Measurements from ENCODE around the gene WSCD2.

The WSCD2 gene

DNA sequence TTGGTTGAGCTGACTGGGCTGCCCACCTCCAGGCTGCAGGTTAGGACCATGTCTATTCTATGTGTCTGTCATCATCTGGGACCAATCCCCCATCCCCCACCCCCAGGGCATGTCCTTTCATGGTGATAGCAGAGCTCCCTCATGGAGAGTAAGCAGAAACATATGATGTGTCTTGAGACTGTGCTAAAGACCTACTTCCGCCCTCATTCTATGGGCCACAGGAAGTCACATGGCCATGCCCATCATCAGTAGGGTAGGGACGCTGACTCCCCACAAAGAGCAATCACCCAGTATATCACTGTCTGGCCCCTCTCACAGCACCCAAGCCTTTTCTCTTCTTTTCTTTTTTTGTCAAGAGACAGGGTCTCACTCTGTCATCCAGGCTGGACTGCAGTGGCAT lies 110.3 kb downstream of the WSCD2 start:
- DNase-seq = no peak

DNA sequence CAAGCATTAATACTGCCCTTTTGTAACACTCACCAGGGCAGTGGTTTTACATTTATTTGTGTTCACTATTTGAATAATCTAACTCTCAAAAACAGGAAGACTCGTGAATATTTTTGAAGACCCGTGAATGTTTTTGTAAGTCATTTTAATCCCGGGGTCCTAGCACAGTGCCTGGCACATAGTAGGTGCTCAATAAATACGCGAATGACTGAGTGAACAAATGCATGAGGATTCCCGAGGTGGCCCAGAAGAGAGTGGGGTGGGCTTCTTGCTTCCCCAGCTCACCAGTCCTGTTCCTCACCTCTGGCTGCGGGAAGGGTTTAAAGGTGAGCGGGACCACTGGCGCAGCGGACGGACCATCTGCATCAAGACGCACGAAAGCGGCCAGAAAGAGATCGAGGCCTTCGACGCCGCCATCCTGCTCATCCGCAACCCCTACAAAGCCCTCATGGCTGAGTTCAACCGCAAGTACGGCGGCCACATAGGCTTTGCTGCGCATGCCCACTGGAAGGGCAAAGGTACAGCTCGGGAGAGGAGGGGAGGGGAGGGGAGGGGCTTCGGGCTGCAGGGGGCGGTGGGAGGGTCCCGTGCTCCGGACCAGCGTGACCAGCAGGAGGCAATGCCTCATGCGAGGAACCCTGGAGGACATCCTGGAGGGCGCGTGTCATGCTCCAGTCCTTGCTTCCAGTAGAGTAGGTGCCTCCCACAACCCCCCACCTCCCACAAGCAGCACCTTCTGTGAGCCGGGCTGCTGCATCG lies 111.1 kb downstream of the WSCD2 start:
- no peak for DNase-seq

DNA sequence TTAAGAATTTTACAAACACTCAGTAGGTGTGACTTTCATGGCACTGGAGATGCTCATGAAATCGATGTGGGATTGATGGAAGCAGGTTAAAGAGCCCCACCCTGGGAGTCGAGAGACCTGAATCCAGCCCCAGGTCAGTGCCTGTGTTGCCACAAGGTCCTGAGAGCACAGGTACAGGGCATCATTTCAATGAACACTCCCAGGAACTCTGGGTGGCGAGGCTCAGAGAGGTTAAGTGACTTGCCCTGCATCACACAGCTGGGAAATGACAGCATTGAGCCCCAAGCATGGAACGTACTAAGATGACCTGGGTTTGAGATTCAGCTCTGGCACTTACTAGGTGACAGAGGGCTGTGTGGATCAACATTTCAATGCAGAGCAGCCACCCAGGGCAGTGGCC lies 111.8 kb downstream of the WSCD2 start:
- no peak for DNase-seq

DNA sequence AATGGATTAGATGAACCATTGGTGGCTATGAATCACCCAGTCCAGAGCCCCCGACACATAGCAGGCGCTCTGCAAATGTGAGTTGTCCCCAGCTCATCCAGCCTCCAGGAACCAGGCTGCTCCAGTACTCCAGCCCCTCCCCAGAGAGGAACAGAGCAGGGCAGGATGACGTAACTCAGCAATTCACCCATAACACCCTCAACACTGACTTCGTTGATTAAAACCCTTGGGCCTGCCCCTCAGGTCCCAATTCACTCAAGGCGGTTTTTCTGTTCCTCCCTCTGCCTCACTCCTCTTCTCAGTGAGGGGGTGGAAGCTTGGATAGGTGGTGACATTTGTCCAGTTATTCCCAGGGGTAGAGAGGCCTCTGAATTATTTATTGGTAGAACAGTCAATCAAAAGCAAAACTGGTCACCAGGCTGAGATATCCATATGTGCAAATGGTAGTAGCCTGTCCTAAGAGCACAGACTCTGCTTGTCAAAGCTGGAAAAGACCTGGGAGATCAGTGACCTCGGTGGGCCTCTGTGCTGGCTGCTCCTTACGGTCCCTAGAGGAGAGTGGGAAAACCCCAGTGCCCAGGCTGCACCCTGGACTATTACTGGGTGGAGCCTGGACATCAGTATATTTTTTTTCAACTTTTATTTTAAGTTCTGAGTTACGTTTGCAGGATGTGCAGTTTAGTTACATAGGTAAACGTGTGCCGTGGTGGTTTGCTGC lies 113.1 kb downstream of the WSCD2 start:
- no peak for DNase-seq

DNA sequence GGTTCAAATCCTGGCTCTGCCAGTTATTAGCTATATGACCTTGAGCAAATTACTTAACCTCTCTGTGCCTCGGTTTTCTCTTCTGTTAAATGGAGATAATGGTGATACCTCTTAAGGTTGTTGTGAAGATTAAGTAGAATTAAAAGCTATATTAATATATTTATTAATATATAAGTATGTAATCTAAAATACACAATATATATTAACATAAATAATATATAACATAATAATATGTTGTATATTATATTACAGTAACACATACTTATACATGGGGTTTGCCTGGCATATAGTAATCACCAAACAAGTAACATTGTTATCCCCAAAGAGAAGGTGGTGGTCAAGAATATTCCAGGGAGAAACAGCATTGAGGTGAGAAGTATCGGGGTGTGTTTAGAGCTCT lies 118.0 kb downstream of the WSCD2 start:
- no peak for DNase-seq

DNA sequence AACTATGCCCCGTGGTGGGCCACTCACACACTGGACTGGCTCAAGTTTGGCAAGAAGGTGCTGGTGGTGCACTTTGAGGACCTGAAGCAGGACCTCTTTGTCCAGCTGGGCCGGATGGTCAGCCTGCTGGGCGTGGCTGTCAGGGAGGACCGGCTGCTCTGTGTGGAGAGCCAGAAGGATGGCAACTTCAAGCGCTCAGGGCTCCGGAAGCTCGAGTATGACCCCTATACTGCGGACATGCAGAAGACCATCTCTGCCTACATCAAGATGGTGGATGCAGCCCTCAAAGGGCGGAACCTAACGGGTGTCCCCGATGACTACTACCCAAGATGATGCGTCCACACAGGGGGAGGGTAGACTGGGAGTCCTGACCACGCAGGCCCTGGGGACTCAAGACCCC lies 118.9 kb downstream of the WSCD2 start:
- DNase-seq = no peak

DNA sequence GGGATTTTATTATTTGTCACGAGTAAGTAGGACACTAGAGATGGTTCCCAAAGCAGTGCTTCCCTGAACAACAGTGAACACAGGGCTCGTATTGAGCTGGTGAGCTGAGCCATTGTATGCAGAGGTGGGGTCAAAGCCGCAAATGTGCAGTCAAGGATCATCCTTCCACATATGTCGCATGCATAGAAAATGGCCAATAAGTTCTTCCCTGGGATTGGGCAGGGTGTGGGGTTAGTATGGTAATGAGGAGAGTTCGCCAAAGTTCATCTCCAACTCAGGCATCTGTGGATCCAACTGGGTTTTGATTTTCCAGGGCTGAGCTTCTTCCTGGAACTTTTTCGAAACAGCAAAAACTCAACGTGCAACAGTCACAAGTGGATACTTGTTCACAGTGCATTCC lies 123.4 kb downstream of the WSCD2 start:
- no peak for DNase-seq

DNA sequence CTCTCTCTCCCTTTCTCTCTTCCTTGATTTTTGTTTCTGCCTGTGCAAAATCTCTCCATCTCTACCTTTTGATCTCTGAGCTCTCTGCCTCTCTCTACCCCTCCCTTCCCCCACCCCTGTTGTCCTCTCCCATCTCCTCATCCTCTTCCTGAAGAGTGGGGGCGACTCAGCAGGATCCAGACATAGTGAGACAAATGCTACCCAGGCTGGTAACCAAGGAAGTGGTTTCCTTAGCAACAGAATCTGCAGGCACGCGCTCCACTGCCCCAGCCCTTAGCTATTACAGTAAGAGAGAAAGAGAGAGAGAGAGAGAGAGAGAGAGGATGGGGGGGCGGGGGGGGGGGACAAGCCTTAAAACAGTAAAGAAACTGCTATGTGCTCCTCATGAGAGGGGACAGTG lies 124.5 kb downstream of the WSCD2 start:
- no peak for DNase-seq

DNA sequence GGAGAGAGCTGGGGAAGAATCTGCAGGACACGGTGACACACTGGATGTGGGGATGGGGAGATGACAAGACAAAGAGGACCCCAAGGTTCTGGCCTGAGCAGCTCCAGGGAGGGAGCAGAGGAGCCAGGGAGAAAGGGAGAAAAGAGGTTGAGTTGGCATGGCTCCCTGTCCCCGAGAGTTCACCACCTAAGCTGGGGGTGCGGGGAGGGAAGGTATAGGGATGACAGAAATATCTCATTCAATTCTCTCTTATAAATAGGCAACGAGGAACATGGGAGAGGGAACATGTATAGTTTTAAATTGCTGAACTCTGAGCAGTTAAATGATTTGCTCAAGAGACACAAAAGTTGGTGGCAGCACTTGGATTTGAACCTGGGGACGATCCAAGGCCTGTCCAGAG lies 124.9 kb downstream of the WSCD2 start:
- DNase-seq = no peak

DNA sequence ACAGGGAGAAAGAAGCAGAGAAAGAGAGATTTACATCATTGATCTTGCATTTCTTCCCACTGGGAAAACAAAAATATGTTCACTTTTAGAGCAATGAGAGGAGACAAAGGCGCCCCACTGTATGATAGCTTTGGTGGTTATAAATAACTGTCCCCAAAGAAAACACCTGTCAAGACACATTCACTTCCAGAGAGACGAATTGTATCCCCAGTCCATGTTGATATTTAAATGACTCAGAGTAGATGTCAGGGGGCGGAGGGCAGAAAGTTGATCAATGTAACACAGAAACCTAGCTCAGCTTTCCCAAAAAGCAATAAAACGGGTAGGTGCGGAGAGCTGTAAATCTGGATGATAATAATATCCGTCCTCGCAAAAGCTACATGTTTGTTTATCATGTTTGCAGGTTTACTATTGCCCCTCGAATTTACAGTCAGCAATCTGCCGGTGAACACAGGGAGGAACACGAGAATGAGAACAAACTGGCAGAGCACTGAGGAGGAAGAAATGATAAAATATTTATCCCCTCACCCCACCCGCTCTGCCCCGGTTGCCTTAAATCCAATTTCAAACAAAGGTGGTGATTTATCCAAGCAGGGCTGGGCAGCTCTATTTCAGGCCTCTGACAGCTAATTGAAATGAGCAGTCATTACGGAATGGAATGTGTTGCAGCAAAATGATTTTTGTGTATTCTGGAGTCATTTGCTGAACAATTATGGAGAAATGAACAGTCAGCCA lies 125.6 kb downstream of the WSCD2 start:
- no peak for DNase-seq

DNA sequence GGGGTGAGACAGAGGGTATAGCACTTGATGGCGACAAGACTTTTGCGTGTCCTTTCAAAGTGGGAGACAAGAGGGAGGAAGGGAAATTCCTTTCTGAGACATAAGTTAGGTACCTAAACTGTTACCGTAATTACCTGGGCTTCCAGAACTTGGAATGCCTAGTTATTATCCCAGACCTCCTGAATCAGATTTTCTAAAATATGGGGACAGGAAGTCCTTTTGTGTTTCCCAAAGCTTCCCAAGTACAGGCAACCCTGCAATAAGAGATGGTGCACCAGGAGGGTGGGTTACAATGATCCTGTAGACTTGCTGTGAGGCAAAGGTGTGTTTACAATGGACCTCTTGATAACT lies 126.1 kb downstream of the WSCD2 start:
- DNase-seq = no peak

DNA sequence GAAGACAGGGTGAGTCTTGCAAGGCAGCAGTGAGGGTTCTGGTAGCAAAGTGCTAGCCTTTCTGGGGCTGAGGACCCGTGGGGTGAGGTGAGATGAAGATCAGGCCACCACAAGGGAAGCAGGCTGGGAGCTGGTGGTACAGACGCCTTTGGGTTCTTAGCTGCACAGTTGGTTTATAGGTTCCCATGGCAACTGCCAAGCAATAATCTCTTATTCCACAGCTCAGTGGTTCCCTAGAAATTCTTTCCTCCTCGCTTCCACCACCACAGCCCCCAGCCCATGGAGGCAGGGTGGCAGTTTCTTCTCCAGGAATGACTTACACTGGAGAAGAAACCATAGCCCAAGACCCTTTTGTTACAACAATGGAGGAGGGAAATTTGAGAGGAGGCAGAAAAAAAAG lies 127.9 kb downstream of the WSCD2 start:
- DNase-seq = no peak

DNA sequence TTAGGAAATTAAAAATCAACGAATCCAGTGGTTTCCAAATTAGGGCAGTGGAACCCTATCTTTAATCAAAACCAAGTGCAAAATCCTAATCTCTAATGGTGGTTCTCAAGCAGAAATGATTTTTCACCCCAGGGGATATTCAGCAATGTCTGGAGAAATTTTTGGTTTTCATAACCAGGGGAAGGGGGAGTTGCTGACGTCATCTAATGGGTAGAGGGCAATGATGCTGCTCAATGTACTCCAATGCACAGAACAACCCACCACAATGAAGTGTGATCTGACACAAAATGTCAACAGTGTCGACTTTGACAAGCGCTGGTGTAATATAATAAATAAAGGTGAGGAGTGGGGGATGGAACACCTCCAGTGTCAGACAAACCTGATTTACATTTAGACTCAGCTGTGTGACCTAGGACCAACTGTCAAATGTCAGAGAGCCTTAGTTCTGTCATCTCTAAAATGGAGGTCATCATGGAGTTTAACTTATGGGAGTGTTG lies 128.6 kb downstream of the WSCD2 start:
- no peak for DNase-seq

DNA sequence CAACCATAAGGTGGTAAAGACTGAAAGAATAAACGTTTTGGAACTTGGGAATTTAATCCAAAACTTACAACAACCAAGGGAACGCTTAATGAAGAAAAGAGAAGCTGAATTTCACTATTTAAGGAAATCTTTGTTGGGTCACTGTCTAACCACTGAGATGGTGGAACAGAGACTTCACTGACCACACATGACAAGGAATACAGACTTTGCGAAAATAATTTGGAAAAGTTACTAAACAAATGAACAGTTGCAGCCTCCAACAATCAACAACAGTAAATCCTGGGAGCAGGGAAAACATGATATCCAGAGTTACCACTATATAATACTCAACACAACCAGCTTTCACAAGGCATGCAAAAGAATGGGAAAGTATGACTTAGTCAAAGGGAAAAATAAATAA lies 131.0 kb downstream of the WSCD2 start:
- DNase-seq = no peak

DNA sequence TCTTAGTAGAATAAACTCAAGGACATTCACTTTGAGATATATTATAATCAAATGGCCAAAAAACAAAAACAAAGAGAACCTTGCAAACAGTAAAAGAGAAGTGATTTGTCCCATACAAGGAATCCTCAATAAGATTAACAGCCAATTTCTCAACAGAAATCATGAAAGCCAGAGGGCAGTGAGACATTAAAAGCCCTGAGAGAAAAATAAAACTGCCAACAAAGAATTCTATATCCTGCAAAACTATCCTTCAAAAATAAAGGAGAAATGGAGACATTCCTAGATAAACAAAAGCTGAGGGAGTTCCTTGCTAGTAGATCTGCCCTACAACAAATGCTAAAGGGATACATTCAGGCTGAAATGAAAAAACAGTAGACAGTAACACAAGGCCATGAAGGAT lies 131.9 kb downstream of the WSCD2 start:
- DNase-seq = no peak

DNA sequence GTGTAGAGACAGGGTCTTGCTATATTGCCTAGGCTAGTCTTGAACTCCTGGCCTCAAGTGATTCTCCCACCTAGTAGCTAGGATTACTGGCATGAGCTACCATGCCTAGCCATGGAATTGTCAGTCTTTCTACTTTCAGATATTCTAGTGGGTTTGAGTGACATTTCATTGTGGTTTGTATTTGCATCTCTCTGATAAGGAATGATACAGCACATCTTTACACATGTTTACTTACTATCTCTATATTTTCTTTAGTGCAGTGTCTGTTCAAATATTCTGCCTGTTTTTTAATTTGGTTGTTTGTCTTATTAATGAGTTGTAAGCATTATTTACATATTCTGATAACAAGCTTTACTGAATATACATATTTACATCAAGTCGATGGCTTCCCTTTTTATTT lies 136.4 kb downstream of the WSCD2 start:
- DNase-seq = no peak

DNA sequence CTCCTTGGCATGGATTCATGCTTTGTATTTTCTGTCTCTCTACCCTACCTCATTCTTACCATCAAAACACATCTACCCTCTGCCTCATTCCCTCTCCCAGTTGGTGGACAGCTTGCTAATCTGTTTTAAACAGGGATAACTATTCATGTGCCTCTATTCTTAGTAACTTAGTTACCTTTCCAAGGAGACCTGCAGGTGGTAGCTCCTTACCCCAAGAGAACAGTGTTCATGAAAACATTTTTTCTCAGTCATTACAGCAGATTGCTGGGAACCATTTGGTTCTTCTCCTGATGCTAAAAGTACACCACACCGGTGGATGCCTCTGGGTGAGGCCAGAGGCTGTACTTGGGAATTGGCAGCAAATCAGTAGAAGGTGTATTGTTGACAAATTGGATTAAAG lies 137.0 kb downstream of the WSCD2 start:
- DNase-seq = no peak

DNA sequence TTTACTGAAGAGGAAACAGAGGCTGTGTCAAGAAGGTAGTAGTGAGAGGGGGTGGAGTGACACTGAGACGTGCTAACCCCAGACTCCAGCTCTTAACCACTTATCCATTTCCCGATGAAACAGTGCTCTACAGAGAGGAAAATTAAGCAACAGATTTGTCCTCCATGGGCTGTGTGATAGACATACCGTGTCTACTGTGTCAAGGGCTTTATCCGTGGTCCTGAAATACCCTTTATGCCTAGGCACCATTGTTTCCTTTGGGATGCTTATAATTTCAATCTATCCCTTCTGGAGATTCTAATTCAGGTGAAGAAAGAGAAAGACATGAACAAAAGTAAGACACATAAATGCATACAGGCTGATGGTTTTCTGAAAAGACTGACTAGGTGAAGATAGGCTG lies 138.4 kb downstream of the WSCD2 start:
- no peak for DNase-seq

DNA sequence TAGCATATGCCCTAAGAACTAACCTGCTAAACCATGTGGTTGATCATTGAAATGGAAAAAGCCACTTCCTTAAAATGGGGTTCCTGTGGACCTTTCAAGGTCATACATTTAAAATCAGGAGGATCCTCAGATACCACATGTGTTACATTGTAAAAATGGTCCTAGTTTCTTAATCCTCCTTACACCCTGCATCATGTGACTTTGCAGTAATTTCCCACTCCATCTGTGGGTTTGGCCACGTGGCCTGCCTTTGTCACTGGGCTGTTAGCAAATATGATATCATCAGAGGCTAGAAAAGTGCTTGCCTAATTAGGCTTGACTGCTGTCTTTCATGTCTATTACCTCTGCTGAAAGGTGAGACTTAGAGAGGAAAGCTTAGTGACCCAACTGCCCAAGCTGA lies 139.3 kb downstream of the WSCD2 start:
- DNase-seq = no peak

DNA sequence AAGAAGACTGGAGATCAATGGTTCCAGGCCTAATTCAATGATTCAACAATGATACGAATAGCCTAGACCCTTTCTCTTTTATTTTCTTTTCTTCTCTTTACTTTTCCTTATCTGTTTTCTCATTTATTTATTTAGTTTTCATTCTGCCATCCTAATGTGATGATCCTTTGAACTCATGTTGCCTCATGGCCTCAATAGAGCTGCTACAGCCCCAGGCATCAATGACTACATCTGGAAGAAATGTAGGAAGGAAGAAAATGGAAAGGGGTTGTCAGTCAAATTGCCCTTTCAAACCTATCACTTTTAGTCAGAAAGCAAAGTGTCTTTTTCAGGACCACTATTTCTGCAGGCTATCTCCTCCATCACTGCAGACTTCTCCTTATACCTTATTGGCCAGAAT lies 140.1 kb downstream of the WSCD2 start:
- DNase-seq = no peak

DNA sequence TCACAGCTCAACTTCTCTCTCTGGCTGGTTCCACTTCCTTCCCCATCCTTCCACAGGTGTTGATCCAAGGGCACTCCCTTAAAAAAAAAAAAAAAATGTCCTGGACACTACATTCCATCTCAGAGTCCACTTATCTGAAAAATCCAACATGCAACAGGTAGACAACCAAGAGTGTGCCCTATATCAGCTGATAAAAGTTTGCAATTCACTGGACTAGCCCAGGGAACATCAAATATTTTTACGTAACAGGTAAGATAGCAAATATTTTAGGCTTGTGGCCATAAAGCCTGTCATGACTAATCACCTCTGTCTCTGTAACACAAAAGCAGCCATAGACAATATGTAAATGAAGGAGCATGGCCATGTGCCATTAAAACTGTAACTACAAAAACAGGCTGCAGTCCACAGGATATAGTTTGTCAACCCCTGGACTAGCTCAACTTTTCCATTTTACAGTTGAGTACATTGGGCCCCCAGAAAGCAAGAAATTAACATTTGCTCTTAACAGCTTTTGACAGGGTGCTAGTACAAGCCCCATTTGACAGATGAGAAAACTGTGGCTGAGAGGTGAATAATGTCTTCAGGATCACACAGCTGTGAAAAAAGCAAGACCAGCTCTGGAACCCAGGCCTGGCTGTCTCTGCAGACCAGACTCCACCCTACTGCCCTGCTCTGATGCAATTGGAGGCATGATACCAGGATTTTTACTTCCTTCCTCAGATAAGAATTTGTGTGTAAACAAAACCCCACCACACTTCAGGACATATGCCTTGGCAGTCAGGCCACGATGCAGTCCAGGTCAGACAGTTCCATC lies 141.2 kb downstream of the WSCD2 start:
- DNase-seq = no peak

DNA sequence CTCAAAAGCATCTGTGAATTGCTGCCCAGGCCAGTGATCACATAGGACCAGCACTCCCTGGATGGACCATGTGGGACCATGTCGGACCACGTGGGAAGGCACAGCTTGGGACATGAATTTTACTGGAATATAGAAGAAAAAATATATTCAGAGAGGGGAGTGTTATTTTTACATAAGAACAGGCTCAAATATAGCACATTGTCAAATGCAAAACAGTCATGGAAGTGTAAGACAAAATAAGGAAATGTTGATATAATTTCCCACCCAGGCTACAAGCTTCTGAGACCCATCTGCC lies 141.7 kb downstream of the WSCD2 start:
- DNase-seq = no peak

All from NCI-H446 (cell line).